Omental fat pad (tissue), 4 donors: ENCODE results near the gene UTS2B. TPM values are rescaled to one million over a fixed set of nuclear protein-coding genes. Genes with fewer than 3 reads are reported as not detected.

Experiments
- ATAC-seq: fragments of 150-250 bp; one replicate; pipeline ENCODE4 v1.9.1; 2016; ENCODE audit warnings: mild to moderate bottlenecking, moderate library complexity; ENCODE audit not compliant: low FRiP score
- DNase-seq: peaks from one replicate; pipeline ENCODE4 v3.0.0-alpha.2; 2019; ENCODE audit warnings: low spot score
- total RNA-seq, 4 donors: library from RNA; depleted of rRNA; stranded (reverse); fragments of >200 nt; gene quantifications; one replicate each; pipeline ENCODE4 v1.1.0, GENCODE V29; 2016
- TF ChIP-seq, protein P1 (sequence below), 3 donors: fragments of 450-650 bp; IDR thresholded peaks; one replicate each; pipeline ENCODE4 v1.5.1; 2016 to 2017; ENCODE audit warnings: antibody characterized with exemption in 3 of 3, mild to moderate bottlenecking in 3 of 3, moderate library complexity in 2 of 3

Gene UTS2B
- total RNA-seq, 4 donors from 2014 or later: 0.24 to 1.3 (median 1.00) TPM

DNA sequence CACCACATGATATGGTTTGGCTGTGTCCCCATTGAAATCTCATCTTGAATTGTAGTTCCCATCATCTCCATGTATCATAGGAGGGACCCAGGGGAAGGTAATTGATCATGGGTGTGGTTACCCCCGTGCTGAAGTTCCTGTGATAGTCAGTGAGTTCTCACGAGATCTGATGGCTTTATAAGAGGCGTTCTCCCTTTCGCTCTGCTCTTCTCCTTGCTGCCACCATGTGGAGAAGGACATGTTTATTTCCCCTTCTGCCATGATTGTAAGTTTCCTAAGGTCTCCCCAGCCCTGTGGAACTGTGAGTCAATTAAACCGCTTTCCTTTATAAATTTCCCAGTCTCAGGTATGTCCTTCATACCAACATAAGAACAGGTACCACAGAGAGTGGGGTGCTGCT, 109.4 kb downstream of the UTS2B start:
- TF ChIP-seq, protein P1, sequence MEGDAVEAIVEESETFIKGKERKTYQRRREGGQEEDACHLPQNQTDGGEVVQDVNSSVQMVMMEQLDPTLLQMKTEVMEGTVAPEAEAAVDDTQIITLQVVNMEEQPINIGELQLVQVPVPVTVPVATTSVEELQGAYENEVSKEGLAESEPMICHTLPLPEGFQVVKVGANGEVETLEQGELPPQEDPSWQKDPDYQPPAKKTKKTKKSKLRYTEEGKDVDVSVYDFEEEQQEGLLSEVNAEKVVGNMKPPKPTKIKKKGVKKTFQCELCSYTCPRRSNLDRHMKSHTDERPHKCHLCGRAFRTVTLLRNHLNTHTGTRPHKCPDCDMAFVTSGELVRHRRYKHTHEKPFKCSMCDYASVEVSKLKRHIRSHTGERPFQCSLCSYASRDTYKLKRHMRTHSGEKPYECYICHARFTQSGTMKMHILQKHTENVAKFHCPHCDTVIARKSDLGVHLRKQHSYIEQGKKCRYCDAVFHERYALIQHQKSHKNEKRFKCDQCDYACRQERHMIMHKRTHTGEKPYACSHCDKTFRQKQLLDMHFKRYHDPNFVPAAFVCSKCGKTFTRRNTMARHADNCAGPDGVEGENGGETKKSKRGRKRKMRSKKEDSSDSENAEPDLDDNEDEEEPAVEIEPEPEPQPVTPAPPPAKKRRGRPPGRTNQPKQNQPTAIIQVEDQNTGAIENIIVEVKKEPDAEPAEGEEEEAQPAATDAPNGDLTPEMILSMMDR (IDR thresholded peaks at IDR 0.05): no peak
- no peak for ATAC-seq

DNA sequence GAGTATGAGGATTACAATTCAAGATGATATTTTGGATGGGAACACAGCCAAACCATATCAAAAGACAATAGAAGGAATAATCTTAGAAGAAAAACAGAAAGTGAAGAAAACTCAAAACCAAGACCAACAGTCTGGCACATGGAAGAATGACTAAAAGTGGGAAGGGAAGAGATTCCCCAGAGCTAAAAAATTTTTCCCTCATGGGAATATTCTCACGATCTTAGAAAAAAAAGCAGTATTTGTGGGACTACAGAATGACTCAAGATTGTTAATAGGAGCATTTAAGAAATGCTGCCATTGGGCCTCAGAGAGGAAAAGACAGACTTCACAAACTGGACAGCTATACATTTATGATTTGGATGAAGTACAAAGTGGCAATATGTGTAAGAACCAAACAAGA, 113.0 kb downstream of the UTS2B start:
- no peak for DNase-seq
- TF ChIP-seq, protein P1 (IDR thresholded peaks at IDR 0.05): no peak
- ATAC-seq: no peak

More for the DNA sequence above, 109.4 kb downstream of the UTS2B start:
- DNase-seq: no peak

Other genes with a start within 250 kb of the UTS2B start
- gene OSTN, start 131.3 kb downstream of the UTS2B start, total RNA-seq: not detected
- 100 to 1,000 TPM in 3 of 4 donors, 10 to 100 TPM in 1; 93.3 to 182 (median 125) TPM for gene CCDC50, start 1.1 kb downstream of the UTS2B start, total RNA-seq
- gene PYDC2, start 130.6 kb upstream of the UTS2B start, total RNA-seq: not detected